ENCODE measurements around the gene RASA3. TPM values are rescaled to one million over a fixed set of nuclear protein-coding genes. Genes with fewer than 3 reads are reported as not detected.

Gene RASA3
- total and polyA plus RNA-seq, 2 of the 4 experiments (the other 2 are of a cell fraction), result 21.0 to 31.4 TPM

- peak overlapping the region; percentile 19 to 78 for H4K8ac ChIP-seq (ENCODE audit: low read depth in 2 of 2, low read length in 2 of 2)
- H2BK5ac ChIP-seq (ENCODE audit: low read depth, low read length, poor library complexity, severe bottlenecking), result peak overlapping the region; percentile 92
- peaks cover 13 to 70% of the 10 kb centered on the region in 2 experiments; a peak in 2 of 4 replicates for H3K79me1 ChIP-seq (ENCODE audit: low read depth in 1 of 2, low read length in 2 of 2)
- peak overlapping the region; percentile 72 for H3K4me2 ChIP-seq (ENCODE audit: low read depth, low read length)
- no peak for ATAC-seq (ENCODE audit: low read depth)
- peaks cover 10% of the 10 kb centered on the region for H3K36me3 ChIP-seq (ENCODE audit: control insufficient read depth, insufficient read depth, low read length)
- H3K27ac ChIP-seq (ENCODE audit: insufficient read depth, low read length), result peak overlapping the region; percentile 76
- peak overlapping the region; percentile 38; the same call in 1 of the 2 replicates for H3K56ac ChIP-seq (ENCODE audit: extremely low read depth, insufficient read depth, low read length)
- peak overlapping the region; percentile 89 for H3K23ac ChIP-seq (ENCODE audit: low read depth, low read length)
- H2BK120ac ChIP-seq (ENCODE audit: low read depth, low read length), result peak overlapping the region; percentile 84
- peak overlapping the region; percentile 83 for H2AK9ac ChIP-seq (replicated peaks; ENCODE audit: low read depth, low read length, poor library complexity)
- peak overlapping the region; percentile 43 for H3K9ac ChIP-seq (ENCODE audit: low read depth, low read length)
- DNase-seq, result no peak
- peak overlapping the region; percentile 37 for H4K5ac ChIP-seq (ENCODE audit: low read depth, low read length)
- WGBS, 2 experiments (ENCODE audit: extremely low coverage in 2 of 2, insufficient read length in 1 of 2), result 91 to 100% methylated on average over 5 to 18 of the region's 33 CpGs
- H3K18ac ChIP-seq (ENCODE audit: low read depth, low read length), result peak overlapping the region; percentile 61
- H3K9me3 ChIP-seq (ENCODE audit: control insufficient read depth, insufficient read depth, low read length), result no peaks in the 10 kb centered on the region
- intact Hi-C loops (cut with micrococcal nuclease), result no loop called here
- H2AK5ac ChIP-seq (ENCODE audit: low read depth, low read length), result peak overlapping the region; percentile 98
- peak overlapping the region; percentile 94 for H3K4ac ChIP-seq (ENCODE audit: low read depth, low read length)
- in situ Hi-C loops (cut with MboI; ENCODE audit: low sequenced_read_pairs), result no loop called here
- no TSS peak for BruUV-seq (replicated peaks)
- H3K27me3 ChIP-seq (ENCODE audit: control insufficient read depth, insufficient read depth, low read length), result no peaks in the 10 kb centered on the region
- peak overlapping the region; percentile 93 for H3K14ac ChIP-seq (replicated peaks; ENCODE audit: low read depth, low read length)
- POLR2A ChIA-PET (ENCODE audit: unreplicated experiment), result no interaction called here
- no peak for TF ChIP-seq CEBPB (IDR thresholded peaks at IDR 0.05; ENCODE audit: low read depth, low read length)
- no peak for TF ChIP-seq POLR2A (IDR thresholded peaks at IDR 0.05; ENCODE audit: low read depth, low read length)
- TF ChIP-seq NFE2L2 (IDR thresholded peaks at IDR 0.05; ENCODE audit: low read depth, low read length), result no peak
- TF ChIP-seq ELK1 (IDR thresholded peaks at IDR 0.05; ENCODE audit: borderline replicate concordance, low read depth, low read length), result no peak
- no peak for TF ChIP-seq MXI1 (IDR thresholded peaks at IDR 0.05; ENCODE audit: borderline replicate concordance, low read depth, low read length)
- TF ChIP-seq FOS (IDR thresholded peaks at IDR 0.05; ENCODE audit: low read depth, low read length), result no peak
- TF ChIP-seq RFX5 (IDR thresholded peaks at IDR 0.05; ENCODE audit: low read depth, low read length), result no peak
- no peak for TF ChIP-seq CTCF (conservative IDR thresholded peaks at IDR 0.05; ENCODE audit: low read depth, low read length)
- TF ChIP-seq BHLHE40 (IDR thresholded peaks at IDR 0.05; ENCODE audit: low read depth, low read length), result no peak
- no peak for TF ChIP-seq SMC3 (IDR thresholded peaks at IDR 0.05; ENCODE audit: low read depth, low read length)
- no peak for TF ChIP-seq RAD21 (IDR thresholded peaks at IDR 0.05; ENCODE audit: low read length)
- TF ChIP-seq RCOR1 (IDR thresholded peaks at IDR 0.05; ENCODE audit: insufficient replicate concordance, low read length), result no peak
- no peak for TF ChIP-seq CHD1 (IDR thresholded peaks at IDR 0.05; ENCODE audit: low read depth, low read length)
- peaks cover 62% of the 10 kb centered on the region for H3K4me1 ChIP-seq (ENCODE audit: control insufficient read depth, insufficient read depth, low read length)
- peak overlapping the region; percentile 85 for H2BK20ac ChIP-seq (ENCODE audit: low read depth, low read length)
- peaks cover 37% of the 10 kb centered on the region for H3K9me1 ChIP-seq (ENCODE audit: insufficient read depth, low read length)
- H3K4me3 ChIP-seq (ENCODE audit: insufficient read depth, low read depth, low read length), result no peak overlapping the region
- CTCF ChIA-PET, result no interaction called here
- peak overlapping the region; percentile 5 for H2AFZ ChIP-seq (replicated peaks; ENCODE audit: low read length, poor library complexity)
- H2BK15ac ChIP-seq (ENCODE audit: low read depth, low read length), result peak overlapping the region; percentile 83; the same call in 2 of the 3 replicates
- peak overlapping the region; percentile 89 for H4K91ac ChIP-seq (ENCODE audit: insufficient read depth, low read depth, low read length)
- H4K20me1 ChIP-seq (ENCODE audit: insufficient read depth, low read length), result peaks cover 62% of the 10 kb centered on the region
- dilution Hi-C loops (cut with HindIII; ENCODE audit: low sequenced_read_pairs, unreplicated experiment), result no loop called here
Observed at GRCh38 chr13:114108141-114108761, 24.2 kb downstream of the RASA3 start.

Measured in IMR-90 (cell line).